Transverse colon (tissue), 4 donors: ENCODE measurements around the gene CYP4A22.

ENCODE experiments used
- EP300 ChIP-seq: sonication (generic); formaldehyde crosslinking; IDR thresholded peaks from one replicate; pipeline ENCODE4 v1.6.1; 2017; ENCODE audit warnings: antibody characterized with exemption, low read depth
- POLR2A ChIP-seq: fragments of 450-650 bp; IDR thresholded peaks from one replicate; pipeline ENCODE4 v1.6.1; 2016; ENCODE audit warnings: antibody characterized with exemption, mild to moderate bottlenecking, moderate library complexity
- POLR2AphosphoS5 ChIP-seq, 3 donors: sonication (generic); formaldehyde crosslinking; IDR thresholded peaks; one replicate each; pipeline ENCODE4 v1.6.1; 2016; ENCODE audit warnings: antibody characterized with exemption in 3 of 3
- TF ChIP-seq, protein P1 (sequence below), 5 experiments: fragments of 200-600 bp in 3 of 5; fragments of 450-650 bp in 2 of 5; sonication (generic) in 3 of 5; IDR thresholded peaks; 1 replicate in 2 of 5; 2 replicates in 3 of 5; pipeline ENCODE4 v1.5.1; 2016 to 2017; ENCODE audit warnings: antibody characterized with exemption in 5 of 5, inconsistent platforms in 3 of 5, mild to moderate bottlenecking in 2 of 5, moderate library complexity in 1 of 5

DNA sequence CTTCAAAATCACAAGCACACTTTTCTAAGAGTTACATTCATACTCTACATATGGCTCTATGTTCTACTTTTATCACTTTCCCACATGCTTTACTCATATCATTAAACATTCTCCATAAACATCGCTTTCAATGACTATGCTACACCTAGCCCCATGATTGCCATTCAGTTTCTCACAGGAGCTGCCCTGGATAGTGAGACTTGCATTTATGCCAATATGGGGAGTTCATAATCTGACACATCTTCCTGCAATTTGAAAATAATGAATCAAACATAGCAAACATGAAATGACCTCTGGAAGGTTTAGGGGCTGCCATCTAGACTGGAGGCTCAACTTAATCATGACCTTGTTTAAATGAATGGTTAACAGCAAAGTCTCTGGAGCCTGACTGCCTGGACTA lies 9.0 kb upstream of the CYP4A22 start:
- TF ChIP-seq, protein P1, sequence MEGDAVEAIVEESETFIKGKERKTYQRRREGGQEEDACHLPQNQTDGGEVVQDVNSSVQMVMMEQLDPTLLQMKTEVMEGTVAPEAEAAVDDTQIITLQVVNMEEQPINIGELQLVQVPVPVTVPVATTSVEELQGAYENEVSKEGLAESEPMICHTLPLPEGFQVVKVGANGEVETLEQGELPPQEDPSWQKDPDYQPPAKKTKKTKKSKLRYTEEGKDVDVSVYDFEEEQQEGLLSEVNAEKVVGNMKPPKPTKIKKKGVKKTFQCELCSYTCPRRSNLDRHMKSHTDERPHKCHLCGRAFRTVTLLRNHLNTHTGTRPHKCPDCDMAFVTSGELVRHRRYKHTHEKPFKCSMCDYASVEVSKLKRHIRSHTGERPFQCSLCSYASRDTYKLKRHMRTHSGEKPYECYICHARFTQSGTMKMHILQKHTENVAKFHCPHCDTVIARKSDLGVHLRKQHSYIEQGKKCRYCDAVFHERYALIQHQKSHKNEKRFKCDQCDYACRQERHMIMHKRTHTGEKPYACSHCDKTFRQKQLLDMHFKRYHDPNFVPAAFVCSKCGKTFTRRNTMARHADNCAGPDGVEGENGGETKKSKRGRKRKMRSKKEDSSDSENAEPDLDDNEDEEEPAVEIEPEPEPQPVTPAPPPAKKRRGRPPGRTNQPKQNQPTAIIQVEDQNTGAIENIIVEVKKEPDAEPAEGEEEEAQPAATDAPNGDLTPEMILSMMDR (IDR thresholded peaks at IDR 0.05) = no peak
- no peak for TF ChIP-seq POLR2A
- no peak for TF ChIP-seq EP300
- TF ChIP-seq POLR2AphosphoS5 (IDR thresholded peaks at IDR 0.05) = no peak
